ENCODE measurements around the gene NRXN2. TPM values are rescaled to one million over a fixed set of nuclear protein-coding genes. Genes with fewer than 3 reads are reported as not detected.

The NRXN2 gene
- total RNA-seq, 1 experiment from 2014 or later: not detected

GRCh38 chr11:64765851-64766665, 43.1 kb upstream of the NRXN2 start:
- no peak for TF ChIP-seq CTCF (IDR thresholded peaks at IDR 0.05; ENCODE audit: unreplicated experiment)
- no peaks in the 10 kb centered on the region for H3K27me3 Mint-ChIP-seq (ENCODE audit: unreplicated experiment)
- H3K4me3 Mint-ChIP-seq (ENCODE audit: low read depth, unreplicated experiment): no peak overlapping the region
- H3K27ac Mint-ChIP-seq (ENCODE audit: unreplicated experiment): peak overlapping the region; percentile 41
- CTCF ChIA-PET: no interaction called here
- H3K4me1 Mint-ChIP-seq (ENCODE audit: low read depth, unreplicated experiment): peaks cover 21% of the 10 kb centered on the region
- BruUV-seq (replicated peaks): no TSS peak
- no peaks in the 10 kb centered on the region for H3K9me3 Mint-ChIP-seq (ENCODE audit: low read depth, unreplicated experiment)
- intact Hi-C loops (cut with micrococcal nuclease; ENCODE audit: unreplicated experiment): no loop called here
- DNase-seq: no peak
- H3K36me3 Mint-ChIP-seq (ENCODE audit: insufficient read depth, unreplicated experiment): peaks cover 88% of the 10 kb centered on the region

GRCh38 chr11:64765291-64765850, 42.4 kb upstream of the NRXN2 start:
- H3K27me3 Mint-ChIP-seq (ENCODE audit: unreplicated experiment): no peaks in the 10 kb centered on the region
- H3K4me1 Mint-ChIP-seq (ENCODE audit: low read depth, unreplicated experiment): peaks cover 21% of the 10 kb centered on the region
- no peak overlapping the region for H3K4me3 Mint-ChIP-seq (ENCODE audit: low read depth, unreplicated experiment)
- intact Hi-C loops (cut with micrococcal nuclease; ENCODE audit: unreplicated experiment): no loop called here
- no peak for DNase-seq
- H3K36me3 Mint-ChIP-seq (ENCODE audit: insufficient read depth, unreplicated experiment): peaks cover 88% of the 10 kb centered on the region
- no peak overlapping the region for H3K27ac Mint-ChIP-seq (ENCODE audit: unreplicated experiment)
- TF ChIP-seq CTCF (IDR thresholded peaks at IDR 0.05; ENCODE audit: unreplicated experiment): no peak
- CTCF ChIA-PET: no interaction called here
- H3K9me3 Mint-ChIP-seq (ENCODE audit: low read depth, unreplicated experiment): no peaks in the 10 kb centered on the region
- no TSS peak for BruUV-seq (replicated peaks)

- H3K4me3 Mint-ChIP-seq (ENCODE audit: low read depth, unreplicated experiment): no peak overlapping the region
- no peak for DNase-seq
- intact Hi-C loops (cut with micrococcal nuclease; ENCODE audit: unreplicated experiment): no loop called here
- CTCF ChIA-PET: no interaction called here
- TF ChIP-seq CTCF (IDR thresholded peaks at IDR 0.05; ENCODE audit: unreplicated experiment): no peak
- H3K9me3 Mint-ChIP-seq (ENCODE audit: low read depth, unreplicated experiment): no peaks in the 10 kb centered on the region
- H3K27me3 Mint-ChIP-seq (ENCODE audit: unreplicated experiment): no peaks in the 10 kb centered on the region
- H3K4me1 Mint-ChIP-seq (ENCODE audit: low read depth, unreplicated experiment): peaks cover 21% of the 10 kb centered on the region
- TSS peak; percentile 21 for BruUV-seq (replicated peaks)
- H3K27ac Mint-ChIP-seq (ENCODE audit: unreplicated experiment): no peak overlapping the region
- H3K36me3 Mint-ChIP-seq (ENCODE audit: insufficient read depth, unreplicated experiment): peaks cover 89% of the 10 kb centered on the region
Observed at GRCh38 chr11:64764753-64765152, 41.8 kb upstream of the NRXN2 start.

- no peak overlapping the region for H3K4me3 Mint-ChIP-seq (ENCODE audit: low read depth, unreplicated experiment)
Observed at GRCh38 chr11:64764040-64764611, 41.1 kb upstream of the NRXN2 start.

More at GRCh38 chr11:64764040-64764611, 41.1 kb upstream of the NRXN2 start:
- no peak for TF ChIP-seq CTCF (IDR thresholded peaks at IDR 0.05; ENCODE audit: unreplicated experiment)
- CTCF ChIA-PET: no interaction called here
- no peaks in the 10 kb centered on the region for H3K9me3 Mint-ChIP-seq (ENCODE audit: low read depth, unreplicated experiment)
- no peaks in the 10 kb centered on the region for H3K27me3 Mint-ChIP-seq (ENCODE audit: unreplicated experiment)
- H3K27ac Mint-ChIP-seq (ENCODE audit: unreplicated experiment): no peak overlapping the region
- DNase-seq: no peak
- intact Hi-C loops (cut with micrococcal nuclease; ENCODE audit: unreplicated experiment): no loop called here
- peaks cover 21% of the 10 kb centered on the region for H3K4me1 Mint-ChIP-seq (ENCODE audit: low read depth, unreplicated experiment)
- H3K36me3 Mint-ChIP-seq (ENCODE audit: insufficient read depth, unreplicated experiment): peaks cover 87% of the 10 kb centered on the region
- BruUV-seq (replicated peaks): no TSS peak

All from Calu3 (cell line).